DOHH2 (cell line): Measurements from ENCODE around the gene PPA1.

Experiments used
- H3F3A ChIP-seq: fragments of 200-600 bp; sonication (generic), shearing (Covaris generic); 2 replicates; pipeline ENCODE4 v1.6.0; 2016; ENCODE audit warnings: antibody characterized with exemption, mild to moderate bottlenecking; ENCODE audit not compliant: control insufficient read depth, insufficient read depth
- H3K27ac ChIP-seq: fragments of 200-600 bp; sonication (generic); 2 replicates; pipeline ENCODE4 v1.5.1; 2014; ENCODE audit warnings: low read depth, mild to moderate bottlenecking, low read length, moderate library complexity
- H3K27me3 ChIP-seq: fragments of 200-600 bp; sonication (generic); 2 replicates; pipeline ENCODE4 v1.6.1; 2014; ENCODE audit warnings: mild to moderate bottlenecking, low read length, mixed read lengths; ENCODE audit not compliant: control insufficient read depth
- H3K36me3 ChIP-seq: fragments of 200-600 bp; sonication (generic); 2 replicates; pipeline ENCODE4 v1.6.1; 2014; ENCODE audit warnings: mild to moderate bottlenecking, low read length, moderate library complexity, mixed read lengths; ENCODE audit not compliant: control insufficient read depth
- H3K4me1 ChIP-seq: fragments of 200-600 bp; sonication (generic); 2 replicates; pipeline ENCODE4 v1.6.1; 2014; ENCODE audit warnings: mild to moderate bottlenecking, low read length, mixed read lengths; ENCODE audit not compliant: control insufficient read depth
- H3K4me2 ChIP-seq: fragments of 200-600 bp; sonication (generic); 2 replicates; pipeline ENCODE4 v1.6.0; 2014; ENCODE audit warnings: mild to moderate bottlenecking, low read length, moderate library complexity
- H3K4me3 ChIP-seq: fragments of 200-600 bp; sonication (generic); 2 replicates; pipeline ENCODE4 v1.5.1; 2014; ENCODE audit warnings: mild to moderate bottlenecking, low read length, mixed read lengths
- H3K79me2 ChIP-seq: fragments of 200-600 bp; sonication (generic); 2 replicates; pipeline ENCODE4 v1.6.1; 2014; ENCODE audit warnings: mild to moderate bottlenecking, low read length, mixed read lengths; ENCODE audit not compliant: control insufficient read depth
- H3K9me2 ChIP-seq: fragments of 200-600 bp; sonication (generic); replicated peaks from 2 replicates; pipeline ENCODE4 v1.6.1; 2014; ENCODE audit warnings: mild to moderate bottlenecking, low read length, mixed read lengths; ENCODE audit not compliant: control insufficient read depth
- H3K9me3 ChIP-seq: fragments of 200-600 bp; sonication (generic); 2 replicates; pipeline ENCODE4 v1.6.1; 2014; ENCODE audit warnings: antibody characterized with exemption, low read length, mixed read lengths; ENCODE audit not compliant: control insufficient read depth, insufficient read depth
- H4K20me1 ChIP-seq: fragments of 200-600 bp; sonication (generic); 2 replicates; pipeline ENCODE4 v1.6.0; 2014; ENCODE audit warnings: low read depth, mild to moderate bottlenecking, antibody characterized with exemption, low read length, moderate library complexity; ENCODE audit not compliant: control insufficient read depth, insufficient read depth
- EZH2phosphoT487 ChIP-seq: fragments of 200-600 bp; sonication (generic); IDR thresholded peaks from 2 replicates; pipeline ENCODE4 v1.6.1; 2017; ENCODE audit warnings: borderline replicate concordance, mild to moderate bottlenecking, antibody characterized with exemption, low read length, moderate library complexity, mixed read lengths
- TF ChIP-seq, protein P1 (sequence below): fragments of 200-600 bp; sonication (generic); IDR thresholded peaks from one replicate; pipeline ENCODE4 v1.5.1; 2014; ENCODE audit warnings: antibody characterized with exemption, mild to moderate bottlenecking, low read depth, low read length; ENCODE audit not compliant: poor library complexity, severe bottlenecking

The PPA1 gene

DNA sequence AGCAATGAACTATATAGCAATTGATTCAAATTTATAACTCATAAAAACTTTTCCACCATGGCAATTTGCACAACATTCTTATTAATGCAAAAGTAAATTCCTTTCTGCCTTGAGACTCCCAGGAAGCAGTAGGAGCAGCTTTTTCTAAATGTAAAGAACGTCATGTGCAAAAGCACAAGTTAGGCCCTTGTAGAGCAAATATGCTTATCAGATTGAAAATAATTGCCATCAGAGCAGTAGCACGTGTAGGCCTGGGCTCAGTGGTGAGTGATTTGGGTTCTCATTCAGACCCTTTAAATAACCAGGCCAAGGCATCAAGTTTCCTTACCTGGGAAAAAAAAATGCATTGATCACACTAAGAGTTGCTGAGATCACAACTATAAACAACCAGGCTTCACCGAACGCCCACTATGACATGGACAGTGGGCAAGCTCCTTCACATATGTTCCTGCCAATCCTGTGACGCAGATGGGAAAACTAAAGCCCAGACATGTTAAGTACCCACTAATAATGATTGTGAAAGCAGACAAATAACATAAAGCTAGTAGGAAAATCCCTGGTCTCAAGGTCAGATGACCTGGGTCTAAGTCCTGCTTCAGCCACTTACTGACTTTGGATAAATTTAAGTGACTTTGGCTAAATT is 40.8 kb downstream of the PPA1 start:
- no peaks in the 10 kb centered on the region for H3K9me3 ChIP-seq
- peaks cover 22% of the 10 kb centered on the region for H3F3A ChIP-seq
- H3K36me3 ChIP-seq = peaks cover under 1% of the 10 kb centered on the region; the same call in 1 of the 2 replicates
- H3K27me3 ChIP-seq = no peaks in the 10 kb centered on the region
- H3K27ac ChIP-seq = no peak overlapping the region
- no peak overlapping the region for H3K4me3 ChIP-seq
- H3K4me2 ChIP-seq = no peak overlapping the region
- no peaks in the 10 kb centered on the region for H3K9me2 ChIP-seq
- H4K20me1 ChIP-seq = no peaks in the 10 kb centered on the region
- TF ChIP-seq, protein P1, sequence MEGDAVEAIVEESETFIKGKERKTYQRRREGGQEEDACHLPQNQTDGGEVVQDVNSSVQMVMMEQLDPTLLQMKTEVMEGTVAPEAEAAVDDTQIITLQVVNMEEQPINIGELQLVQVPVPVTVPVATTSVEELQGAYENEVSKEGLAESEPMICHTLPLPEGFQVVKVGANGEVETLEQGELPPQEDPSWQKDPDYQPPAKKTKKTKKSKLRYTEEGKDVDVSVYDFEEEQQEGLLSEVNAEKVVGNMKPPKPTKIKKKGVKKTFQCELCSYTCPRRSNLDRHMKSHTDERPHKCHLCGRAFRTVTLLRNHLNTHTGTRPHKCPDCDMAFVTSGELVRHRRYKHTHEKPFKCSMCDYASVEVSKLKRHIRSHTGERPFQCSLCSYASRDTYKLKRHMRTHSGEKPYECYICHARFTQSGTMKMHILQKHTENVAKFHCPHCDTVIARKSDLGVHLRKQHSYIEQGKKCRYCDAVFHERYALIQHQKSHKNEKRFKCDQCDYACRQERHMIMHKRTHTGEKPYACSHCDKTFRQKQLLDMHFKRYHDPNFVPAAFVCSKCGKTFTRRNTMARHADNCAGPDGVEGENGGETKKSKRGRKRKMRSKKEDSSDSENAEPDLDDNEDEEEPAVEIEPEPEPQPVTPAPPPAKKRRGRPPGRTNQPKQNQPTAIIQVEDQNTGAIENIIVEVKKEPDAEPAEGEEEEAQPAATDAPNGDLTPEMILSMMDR = no peak
- no peak for TF ChIP-seq EZH2phosphoT487
- H3K4me1 ChIP-seq = peaks cover 11% of the 10 kb centered on the region
- no peaks in the 10 kb centered on the region for H3K79me2 ChIP-seq

DNA sequence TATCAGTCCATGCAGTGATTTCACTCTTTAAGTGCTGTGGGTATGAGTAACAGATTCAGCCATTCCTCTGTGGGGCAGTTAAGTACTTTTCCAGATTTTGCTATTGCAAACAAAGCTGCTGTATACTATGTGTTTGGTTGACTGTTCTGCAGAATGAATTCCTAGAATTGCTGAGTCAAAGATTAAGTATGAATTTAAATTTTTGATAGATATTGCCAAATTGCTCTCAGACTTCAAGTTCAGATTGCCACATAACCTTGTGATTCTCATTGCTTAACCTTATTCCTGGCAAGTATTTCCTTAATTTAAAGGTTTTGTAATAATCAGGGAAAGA is 41.3 kb downstream of the PPA1 start:
- Histone ChIP-seq H3K9me2 (no peaks in the 10 kb centered on the region), H3F3A (peaks cover 22% of the 10 kb centered on the region), H3K9me3 (no peaks in the 10 kb centered on the region), H3K36me3 (no peaks in the 10 kb centered on the region), H3K4me3 (no peak overlapping the region), H4K20me1 (no peaks in the 10 kb centered on the region), H3K4me2 (no peak overlapping the region), H3K79me2 (no peaks in the 10 kb centered on the region), H3K27ac (no peak overlapping the region), H3K4me1 (peaks cover 11% of the 10 kb centered on the region), H3K27me3 (no peaks in the 10 kb centered on the region)
- TF ChIP-seq, protein P1 = no peak
- TF ChIP-seq EZH2phosphoT487 = no peak

DNA sequence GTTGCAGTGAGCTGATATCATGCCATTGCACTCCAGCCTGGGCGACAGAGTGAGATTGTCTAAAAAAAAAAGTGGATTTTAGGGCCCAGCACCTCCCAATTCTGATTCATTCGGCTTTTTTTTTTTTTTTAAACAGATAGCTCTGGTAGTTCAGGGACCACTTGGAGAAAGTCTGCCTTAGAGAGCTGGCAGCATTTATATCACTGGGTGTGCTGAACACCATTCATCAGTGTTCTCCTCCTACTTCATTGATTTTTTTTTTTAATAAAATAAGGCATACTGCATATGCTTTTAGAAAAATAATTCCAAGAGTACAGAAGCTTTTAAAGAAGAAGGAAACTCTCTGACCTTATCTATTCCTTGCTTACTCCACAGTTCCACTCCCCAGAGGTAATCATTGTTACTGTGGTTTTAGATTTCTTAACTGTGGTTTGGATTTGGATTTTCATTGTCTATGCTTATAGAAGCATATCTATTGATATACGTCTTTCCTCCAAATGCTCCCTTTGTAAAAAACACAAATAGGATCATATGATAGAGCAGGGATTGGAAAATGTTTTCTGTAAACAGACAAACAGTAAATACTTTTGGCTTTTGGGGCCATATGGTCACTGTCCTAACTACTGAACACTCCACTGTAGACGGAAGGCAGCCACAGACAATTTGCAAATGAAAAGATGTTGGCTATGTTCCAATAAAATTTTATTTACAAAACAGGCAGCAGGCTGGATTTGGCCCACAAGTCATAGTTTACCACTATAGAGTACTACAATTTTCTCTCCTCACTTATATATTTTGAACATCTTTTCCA is 41.9 kb downstream of the PPA1 start:
- H3K27me3 ChIP-seq = no peaks in the 10 kb centered on the region
- no peak overlapping the region for H3K27ac ChIP-seq
- H3K4me2 ChIP-seq = no peak overlapping the region
- H3K9me3 ChIP-seq = no peaks in the 10 kb centered on the region
- TF ChIP-seq, protein P1 = no peak
- TF ChIP-seq EZH2phosphoT487 = no peak
- H3K4me1 ChIP-seq = peaks cover 11% of the 10 kb centered on the region
- H3K4me3 ChIP-seq = no peak overlapping the region
- no peaks in the 10 kb centered on the region for H3K9me2 ChIP-seq
- no peaks in the 10 kb centered on the region for H3K36me3 ChIP-seq
- H3F3A ChIP-seq = peaks cover 22% of the 10 kb centered on the region
- H4K20me1 ChIP-seq = no peaks in the 10 kb centered on the region
- no peaks in the 10 kb centered on the region for H3K79me2 ChIP-seq
